ENCODE data around the gene HIF3A.

DNA sequence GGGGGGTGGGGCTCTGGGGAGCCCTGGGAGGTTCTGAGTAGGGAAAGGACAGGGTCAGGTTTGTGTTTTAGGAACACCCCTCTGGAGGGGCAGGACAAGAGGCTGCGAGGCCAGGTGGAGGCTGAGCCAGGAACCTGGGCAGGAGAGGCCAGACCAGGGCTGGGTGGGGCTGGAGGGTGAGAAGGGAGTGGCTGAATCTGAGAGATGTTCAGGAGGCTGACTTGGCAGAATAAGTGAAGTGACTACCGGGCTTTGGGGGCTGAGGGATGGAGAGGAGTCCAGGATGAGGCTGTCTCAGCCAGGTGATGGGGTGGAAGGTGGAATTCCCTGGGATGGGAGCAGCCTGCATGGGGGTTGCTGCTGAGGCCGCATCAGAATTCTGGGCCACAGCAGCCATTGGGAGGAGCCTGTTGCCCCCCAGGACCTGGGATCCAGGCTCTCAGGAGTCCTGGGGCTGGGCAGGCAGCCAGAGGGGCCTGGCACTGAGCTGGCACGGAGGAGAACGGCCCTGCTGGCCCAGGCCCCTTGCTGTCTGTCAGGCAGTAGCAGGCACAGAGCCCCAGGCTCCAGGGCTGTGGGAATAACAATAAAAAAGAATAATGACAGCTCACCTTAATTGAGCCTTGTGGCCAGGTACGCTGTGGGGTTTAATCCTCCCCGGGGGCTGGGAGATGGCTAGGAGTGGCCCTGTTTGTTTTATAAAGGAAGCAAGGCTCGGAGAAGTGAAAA lies 53.4 kb downstream of the HIF3A start:
- TF ChIP-seq REST (IDR thresholded peaks at IDR 0.05; ENCODE audit: insufficient read depth in 1 of 2, low read depth in 2 of 2, low read length in 2 of 2) (no peak), SIN3A (IDR thresholded peaks at IDR 0.05; ENCODE audit: borderline replicate concordance, insufficient read depth, low read length) (no peak), POLR2AphosphoS5 (IDR thresholded peaks at IDR 0.05; ENCODE audit: low read depth, low read length) (no peak)
